HS-27A (cell line): ENCODE measurements around the gene GTSE1.

Source experiments
- DNase-seq: peaks from one replicate; pipeline ENCODE4 v3.0.0-alpha.2; 2012; ENCODE audit warnings: low read depth, missing footprints

GTSE1 gene

GRCh38 chr22:46352276-46352675, 55.6 kb downstream of the GTSE1 start:
- DNase-seq = no peak

- no peak for DNase-seq
These were observed 56.2 kb downstream of the GTSE1 start for GRCh38 chr22:46352691-46353386.

GRCh38 chr22:46353483-46354105, 56.9 kb downstream of the GTSE1 start:
- DNase-seq = no peak

- no peak for DNase-seq
These were observed 57.7 kb downstream of the GTSE1 start for GRCh38 chr22:46354176-46354992.

- DNase-seq = no peak
These were observed 58.3 kb downstream of the GTSE1 start for GRCh38 chr22:46354993-46355305.

GRCh38 chr22:46355369-46355995, 58.8 kb downstream of the GTSE1 start:
- no peak for DNase-seq

GRCh38 chr22:46355996-46356471, 59.4 kb downstream of the GTSE1 start:
- DNase-seq = no peak

- DNase-seq = no peak
These were observed 60.1 kb downstream of the GTSE1 start for GRCh38 chr22:46356496-46357480.

GRCh38 chr22:46357711-46358520, 61.2 kb downstream of the GTSE1 start:
- DNase-seq = no peak

GRCh38 chr22:46358766-46359165, 62.1 kb downstream of the GTSE1 start:
- DNase-seq = no peak

GRCh38 chr22:46359362-46359761, 62.7 kb downstream of the GTSE1 start:
- DNase-seq = no peak

- no peak for DNase-seq
These were observed 63.4 kb downstream of the GTSE1 start for GRCh38 chr22:46360097-46360496.

GRCh38 chr22:46360891-46361290, 64.2 kb downstream of the GTSE1 start:
- no peak for DNase-seq

GRCh38 chr22:46361826-46362202, 65.1 kb downstream of the GTSE1 start:
- no peak for DNase-seq

GRCh38 chr22:46362203-46362933, 65.7 kb downstream of the GTSE1 start:
- DNase-seq = no peak

GRCh38 chr22:46362934-46363515, 66.4 kb downstream of the GTSE1 start:
- DNase-seq = no peak

GRCh38 chr22:46363611-46364321, 67.1 kb downstream of the GTSE1 start:
- DNase-seq = no peak

GRCh38 chr22:46364341-46365165, 67.9 kb downstream of the GTSE1 start:
- DNase-seq = no peak
